Measurements from ENCODE around the gene SCUBE1. TPM values are rescaled to one million over a fixed set of nuclear protein-coding genes. Genes with fewer than 3 reads are reported as not detected.

The SCUBE1 gene
- total RNA-seq, 4 donors from 2014 or later: 0.78 to 3.5 (median 0.95) TPM

DNA sequence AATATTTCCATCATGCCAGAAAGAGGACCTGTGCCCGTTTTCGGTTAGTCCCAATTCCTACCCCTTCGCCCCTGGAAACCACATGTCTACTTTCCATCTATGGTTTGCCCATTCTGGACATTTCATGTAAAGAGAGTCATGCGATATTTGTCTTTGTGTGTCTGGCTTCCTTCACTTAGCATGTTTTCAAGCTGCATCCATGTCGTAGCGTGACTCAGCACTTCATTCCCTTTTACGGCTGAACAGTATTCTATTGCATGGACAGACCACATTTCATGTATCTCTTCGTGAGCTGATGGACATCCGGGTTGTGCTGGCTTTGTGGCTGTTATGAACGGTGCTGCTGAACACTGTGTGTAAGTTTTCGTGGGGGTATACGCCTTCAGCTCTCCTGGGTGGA is 43.4 kb downstream of the SCUBE1 start:
- Histone ChIP-seq H3K27me3 (no peaks in the 10 kb centered on the region), H3K4me1 (peaks cover 14 to 27% of the 10 kb centered on the region in 2 donors), H3K27ac (no peak overlapping the region), H3K9me3 (no peaks in the 10 kb centered on the region), H3K4me3 (replicated peaks in 1 of 3) (no peak overlapping the region), H3K36me3 (no peaks in the 10 kb centered on the region)
- WGBS, 2 donors: 97% methylated on average over 12 of the region's 12 CpGs
- TF ChIP-seq, protein P1, sequence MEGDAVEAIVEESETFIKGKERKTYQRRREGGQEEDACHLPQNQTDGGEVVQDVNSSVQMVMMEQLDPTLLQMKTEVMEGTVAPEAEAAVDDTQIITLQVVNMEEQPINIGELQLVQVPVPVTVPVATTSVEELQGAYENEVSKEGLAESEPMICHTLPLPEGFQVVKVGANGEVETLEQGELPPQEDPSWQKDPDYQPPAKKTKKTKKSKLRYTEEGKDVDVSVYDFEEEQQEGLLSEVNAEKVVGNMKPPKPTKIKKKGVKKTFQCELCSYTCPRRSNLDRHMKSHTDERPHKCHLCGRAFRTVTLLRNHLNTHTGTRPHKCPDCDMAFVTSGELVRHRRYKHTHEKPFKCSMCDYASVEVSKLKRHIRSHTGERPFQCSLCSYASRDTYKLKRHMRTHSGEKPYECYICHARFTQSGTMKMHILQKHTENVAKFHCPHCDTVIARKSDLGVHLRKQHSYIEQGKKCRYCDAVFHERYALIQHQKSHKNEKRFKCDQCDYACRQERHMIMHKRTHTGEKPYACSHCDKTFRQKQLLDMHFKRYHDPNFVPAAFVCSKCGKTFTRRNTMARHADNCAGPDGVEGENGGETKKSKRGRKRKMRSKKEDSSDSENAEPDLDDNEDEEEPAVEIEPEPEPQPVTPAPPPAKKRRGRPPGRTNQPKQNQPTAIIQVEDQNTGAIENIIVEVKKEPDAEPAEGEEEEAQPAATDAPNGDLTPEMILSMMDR (IDR thresholded peaks at IDR 0.05): no peak
- TF ChIP-seq POLR2A (IDR thresholded peaks at IDR 0.05): no peak
- no peak for DNase-seq
- intact Hi-C loops (cut with DNase I): no loop called here

GRCh38 chr22:43298062-43298801 is 44.9 kb downstream of the SCUBE1 start:
- Histone ChIP-seq H3K27ac (peak overlapping the region in 1 of 3 donors; percentile 17), H3K36me3 (no peaks in the 10 kb centered on the region), H3K27me3 (no peaks in the 10 kb centered on the region), H3K4me1 (peaks cover 14 to 27% of the 10 kb centered on the region in 2 donors), H3K4me3 (replicated peaks in 1 of 3) (no peak overlapping the region), H3K9me3 (no peaks in the 10 kb centered on the region)
- peak; percentile 30 to 43 for DNase-seq
- TF ChIP-seq, protein P1 (IDR thresholded peaks at IDR 0.05): no peak
- no peak for TF ChIP-seq POLR2A (IDR thresholded peaks at IDR 0.05)
- intact Hi-C loops (cut with DNase I): no loop called here
- 63 to 65% methylated on average over 17 to 18 of the region's 18 CpGs for WGBS, 2 donors

DNA sequence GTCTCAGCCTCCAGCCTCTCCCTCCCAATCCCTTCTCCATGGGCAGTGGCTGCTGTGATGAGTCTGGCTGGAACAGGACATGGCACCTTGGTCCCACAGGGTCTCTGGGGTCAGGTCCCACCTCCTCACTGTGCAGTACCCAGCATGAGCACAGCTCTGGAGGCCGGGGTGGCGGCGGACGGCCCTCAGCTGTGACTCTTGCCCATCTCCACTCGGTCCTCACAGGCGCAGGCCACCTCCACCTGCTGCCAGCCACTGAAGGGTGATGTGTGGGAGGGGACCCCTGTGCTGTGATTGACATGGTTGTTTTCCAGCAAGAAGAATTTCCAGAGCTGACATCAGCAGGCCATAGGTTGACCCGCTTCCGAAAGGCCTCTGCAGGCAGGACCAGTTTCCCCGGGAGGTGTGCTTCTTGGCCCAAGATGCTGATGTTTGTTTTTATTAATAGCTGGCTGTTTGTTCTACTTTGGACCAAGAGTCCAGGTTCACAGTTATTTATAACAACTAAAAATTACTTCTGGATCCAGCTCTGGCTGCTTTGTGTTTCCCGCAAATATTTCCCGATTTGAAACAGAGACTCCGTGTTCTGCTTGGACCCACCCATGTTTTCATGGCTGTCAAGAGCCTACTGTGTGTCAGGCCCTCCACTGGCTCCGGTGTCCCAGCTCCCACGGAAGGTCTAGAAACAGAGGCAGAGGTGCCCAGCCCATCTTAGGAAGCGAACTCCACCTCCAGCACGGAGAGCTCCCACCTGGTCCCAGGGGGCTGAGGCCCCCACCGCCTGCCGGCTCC is 45.7 kb downstream of the SCUBE1 start:
- Histone ChIP-seq H3K27ac (peak overlapping the region in 1 of 3 donors; percentile 65), H3K4me3 (replicated peaks in 1 of 3) (no peak overlapping the region), H3K27me3 (no peaks in the 10 kb centered on the region), H3K4me1 (peaks cover 14 to 27% of the 10 kb centered on the region in 2 donors), H3K36me3 (no peaks in the 10 kb centered on the region), H3K9me3 (no peaks in the 10 kb centered on the region)
- intact Hi-C loops (cut with DNase I): no loop called here
- no peak for TF ChIP-seq POLR2A (IDR thresholded peaks at IDR 0.05)
- TF ChIP-seq, protein P1 (IDR thresholded peaks at IDR 0.05): no peak
- DNase-seq: no peak
- WGBS, 2 donors: 74 to 79% methylated on average over 12 to 16 of the region's 18 CpGs

DNA sequence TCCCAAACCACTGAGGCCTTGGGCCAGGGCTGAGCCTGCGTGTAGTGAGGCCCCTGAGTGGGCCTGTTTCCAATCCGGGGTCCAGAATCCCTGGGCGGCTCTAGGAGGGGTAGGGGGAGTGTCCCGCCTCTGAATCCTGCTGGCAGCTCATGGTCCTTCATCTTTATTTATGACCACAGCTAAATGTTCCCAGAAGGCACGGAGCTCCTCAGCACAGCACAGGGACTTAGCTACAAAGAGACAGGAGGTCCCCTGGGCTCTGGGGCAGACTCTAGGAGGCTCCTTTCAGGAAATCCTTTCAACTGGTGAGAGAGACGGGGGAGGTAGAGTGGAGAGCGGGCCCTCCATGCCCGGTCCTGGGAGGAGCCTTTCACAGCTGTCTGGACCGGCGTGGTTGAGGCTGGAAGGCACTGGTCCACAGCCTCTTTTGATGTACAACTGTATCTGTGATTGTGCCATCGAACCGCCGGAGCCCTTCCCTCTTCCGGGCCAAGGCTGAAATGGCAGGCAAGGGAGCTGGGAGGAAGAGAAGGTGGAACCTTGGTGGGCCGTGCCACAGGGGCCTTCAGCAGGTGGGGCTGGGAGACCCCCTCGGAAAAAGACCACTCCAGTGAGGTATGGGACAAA is 46.8 kb downstream of the SCUBE1 start:
- 78 to 83% methylated on average over 13 to 16 of the region's 16 CpGs for WGBS, 2 donors
- intact Hi-C loops (cut with DNase I): no loop called here
- H3K9me3 ChIP-seq: no peaks in the 10 kb centered on the region
- no peaks in the 10 kb centered on the region for H3K27me3 ChIP-seq
- TF ChIP-seq, protein P1 (IDR thresholded peaks at IDR 0.05): no peak
- TF ChIP-seq POLR2A (IDR thresholded peaks at IDR 0.05): no peak
- peak overlapping the region in 1 of 3 donors; percentile 65 for H3K27ac ChIP-seq
- H3K36me3 ChIP-seq: no peaks in the 10 kb centered on the region
- H3K4me1 ChIP-seq: peaks cover 14 to 32% of the 10 kb centered on the region in 2 donors
- DNase-seq: no peak
- H3K4me3 ChIP-seq (replicated peaks in 1 of 3): no peak overlapping the region

Data from thyroid gland (tissue), 4 donors.